Esophagus (tissue), 2 donors: ENCODE results near the gene EHD2. TPM values are rescaled to one million over a fixed set of nuclear protein-coding genes. Genes with fewer than 3 reads are reported as not detected.
"Not testable (repeated sequence)": the region's sequence is repeated elsewhere in the genome, so short reads cannot be mapped to it uniquely, and the experiment has no call there.

ENCODE experiments used
- H3K27ac ChIP-seq, 2 donors: one replicate each; pipeline ENCODE4 v1.5.1; 2013; ENCODE audit warnings: low read depth in 2 of 2, mild to moderate bottlenecking in 2 of 2, inconsistent platforms in 1 of 2, low read length in 1 of 2, moderate library complexity in 1 of 2
- H3K27me3 ChIP-seq, 2 donors: one replicate each; pipeline ENCODE4 v1.6.1; 2013; ENCODE audit warnings: low read length in 2 of 2, control low read depth in 1 of 2, mild to moderate bottlenecking in 1 of 2; ENCODE audit not compliant: insufficient read depth in 2 of 2, control insufficient read depth in 1 of 2
- H3K36me3 ChIP-seq, 2 donors: one replicate each; pipeline ENCODE4 v1.6.1; 2013; ENCODE audit warnings: low read length in 1 of 2; ENCODE audit not compliant: control insufficient read depth in 2 of 2, insufficient read depth in 2 of 2
- H3K4me1 ChIP-seq, 2 donors: one replicate each; pipeline ENCODE4 v1.6.1; 2013; ENCODE audit warnings: low read length in 1 of 2; ENCODE audit not compliant: control insufficient read depth in 2 of 2, insufficient read depth in 2 of 2
- H3K4me3 ChIP-seq, 2 donors: one replicate each; pipeline ENCODE4 v1.5.1; 2013; ENCODE audit warnings: low read length in 2 of 2, mild to moderate bottlenecking in 2 of 2, low read depth in 1 of 2, moderate library complexity in 1 of 2
- H3K9me3 ChIP-seq, 2 donors: one replicate each; pipeline ENCODE4 v1.6.1; 2013; ENCODE audit warnings: mild to moderate bottlenecking in 2 of 2, low read depth in 1 of 2, low read length in 1 of 2, moderate library complexity in 1 of 2; ENCODE audit not compliant: control insufficient read depth in 2 of 2, insufficient read depth in 1 of 2
- WGBS, 2 donors: extraction: QIAGEN DNeasy Blood & Tissue Kit; methylation state at CpG; one replicate each; pipeline ENCODE4 v1.1.7; 2013; 5-methylcytosine and 5-hydroxymethylcytosine counted together
- polyA plus RNA-seq, 2 donors: library from polyadenylated mRNA; stranded (reverse); fragments of 200-250 nt; gene quantifications; one replicate each; pipeline ENCODE4 v1.2.3, GENCODE V29; 2013
- donor health status: healthy with polysubstance abuse.
- donor health status: Bipolar disorder and iron deficiency.

The EHD2 gene
- polyA plus RNA-seq, 2 donors, result 22.4 to 27.4 TPM

DNA sequence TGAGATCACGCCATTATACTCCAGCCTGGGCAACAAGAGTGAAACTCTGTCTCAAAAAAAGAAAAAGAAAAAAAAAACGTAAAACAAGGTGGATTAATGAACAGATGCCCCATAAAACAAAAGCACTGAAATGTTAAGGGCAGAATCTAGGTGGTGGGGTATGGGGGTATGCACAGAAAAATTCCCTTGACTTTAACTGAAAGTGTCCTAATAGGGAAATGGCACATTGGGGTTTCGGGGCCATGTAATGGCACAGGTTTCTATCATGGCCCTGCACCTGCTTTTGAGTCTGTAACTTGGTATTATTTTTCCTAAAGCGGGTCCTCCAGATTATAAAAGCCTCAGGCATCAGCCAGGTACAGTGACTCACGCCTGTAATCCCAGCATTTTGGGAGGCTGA, 48.3 kb downstream of the EHD2 start:
- no peak overlapping the region for H3K4me3 ChIP-seq
- no peak overlapping the region for H3K27ac ChIP-seq
- peaks cover 5 to 15% of the 10 kb centered on the region in 2 donors for H3K36me3 ChIP-seq
- H3K4me1 ChIP-seq, result no peaks in the 10 kb centered on the region
- 51 to 61% methylated on average over 5 of the region's 5 CpGs for WGBS, 2 donors
- no peaks in the 10 kb centered on the region for H3K9me3 ChIP-seq
- H3K27me3 ChIP-seq, result no peaks in the 10 kb centered on the region

GRCh38 chr19:47762151-47762550, 48.9 kb downstream of the EHD2 start:
- Histone ChIP-seq H3K4me1 (no peaks in the 10 kb centered on the region), H3K4me3 (no peak overlapping the region), H3K27ac (no peak overlapping the region), H3K27me3 (no peaks in the 10 kb centered on the region), H3K36me3 (peaks cover 0 to 9% of the 10 kb centered on the region in 2 donors), H3K9me3 (no peaks in the 10 kb centered on the region)
- WGBS, 2 donors, result 55 to 78% methylated on average over 2 to 3 of the region's 3 CpGs

- H3K9me3 ChIP-seq, result no peaks in the 10 kb centered on the region
- H3K27ac ChIP-seq, result no peak overlapping the region
- H3K36me3 ChIP-seq, result peaks cover 0 to 3% of the 10 kb centered on the region in 2 donors
- no peaks in the 10 kb centered on the region for H3K27me3 ChIP-seq
- 71 to 77% methylated on average over 18 of the region's 18 CpGs for WGBS, 2 donors
- no peaks in the 10 kb centered on the region for H3K4me1 ChIP-seq
- H3K4me3 ChIP-seq, result no peak overlapping the region
Measured at GRCh38 chr19:47762615-47763308, 49.5 kb downstream of the EHD2 start.

GRCh38 chr19:47764705-47765104, 51.5 kb downstream of the EHD2 start:
- H3K36me3 ChIP-seq, H3K27me3 ChIP-seq, H3K4me1 ChIP-seq, H3K27ac ChIP-seq, H3K4me3 ChIP-seq, H3K9me3 ChIP-seq: not testable (repeated sequence)
- WGBS, 2 donors, result 77 to 81% methylated on average over 3 of the region's 3 CpGs

- H3K4me1 ChIP-seq, result no peaks in the 10 kb centered on the region
- 31 to 33% methylated on average over 17 to 19 of the region's 19 CpGs for WGBS, 2 donors
- no peaks in the 10 kb centered on the region for H3K9me3 ChIP-seq
- H3K27ac ChIP-seq, result no peak overlapping the region
- H3K4me3 ChIP-seq, result no peak overlapping the region
- H3K36me3 ChIP-seq, result no peaks in the 10 kb centered on the region
- no peaks in the 10 kb centered on the region for H3K27me3 ChIP-seq
Measured at GRCh38 chr19:47765523-47766358, 52.5 kb downstream of the EHD2 start.

DNA sequence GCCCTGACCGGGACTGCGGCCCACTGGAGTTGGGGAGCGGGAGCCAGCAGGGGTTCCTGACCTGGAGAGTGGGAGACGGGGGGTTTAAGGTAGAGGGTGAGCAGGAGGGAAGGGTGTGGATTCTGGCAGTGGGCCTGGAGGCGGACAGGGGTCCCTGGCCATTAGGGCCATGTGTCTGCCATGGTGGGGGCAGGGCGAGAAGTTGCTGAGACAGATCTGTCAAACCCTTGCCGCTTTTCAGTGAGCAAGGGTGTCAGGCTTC, 53.1 kb downstream of the EHD2 start:
- Histone ChIP-seq H3K4me3 (no peak overlapping the region), H3K9me3 (no peaks in the 10 kb centered on the region), H3K27me3 (no peaks in the 10 kb centered on the region), H3K27ac (no peak overlapping the region), H3K4me1 (no peaks in the 10 kb centered on the region), H3K36me3 (no peaks in the 10 kb centered on the region)
- 84% methylated on average over 7 of the region's 7 CpGs for WGBS, 2 donors

GRCh38 chr19:47766670-47767069, 53.4 kb downstream of the EHD2 start:
- Histone ChIP-seq H3K36me3 (no peaks in the 10 kb centered on the region), H3K4me3 (no peak overlapping the region), H3K4me1 (no peaks in the 10 kb centered on the region), H3K27ac (no peak overlapping the region), H3K27me3 (no peaks in the 10 kb centered on the region), H3K9me3 (no peaks in the 10 kb centered on the region)
- WGBS, 2 donors, result 78 to 86% methylated on average over 7 of the region's 7 CpGs

DNA sequence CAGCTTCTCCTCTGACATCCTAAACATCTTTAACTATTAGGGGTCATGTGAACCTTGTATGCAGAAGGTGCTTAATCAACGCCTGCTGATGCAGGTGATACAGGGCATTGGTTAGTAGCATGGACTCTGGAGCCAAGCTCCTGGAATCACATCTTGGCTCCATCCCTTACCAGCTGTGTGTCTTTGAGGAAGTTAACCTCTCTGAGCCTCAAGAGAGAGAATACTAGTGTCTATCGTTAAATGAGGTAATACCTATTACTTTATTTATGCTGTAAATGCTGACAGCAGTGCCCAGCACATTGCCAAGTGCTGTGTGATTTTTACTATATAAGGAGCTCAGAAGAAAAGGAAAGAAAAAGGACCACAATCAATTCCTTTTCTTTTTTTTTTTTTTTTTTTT, 54.1 kb downstream of the EHD2 start:
- Histone ChIP-seq H3K4me3 (no peak overlapping the region), H3K27ac (no peak overlapping the region), H3K4me1 (no peaks in the 10 kb centered on the region), H3K36me3 (no peaks in the 10 kb centered on the region), H3K9me3 (no peaks in the 10 kb centered on the region), H3K27me3 (no peaks in the 10 kb centered on the region)
- WGBS, 2 donors, result 35 to 42% methylated on average over 2 of the region's 2 CpGs

- H3K27ac ChIP-seq, result no peak overlapping the region
- WGBS, 2 donors, result 86 to 88% methylated on average over 2 of the region's 2 CpGs
- no peaks in the 10 kb centered on the region for H3K4me1 ChIP-seq
- no peaks in the 10 kb centered on the region for H3K27me3 ChIP-seq
- H3K36me3 ChIP-seq, result no peaks in the 10 kb centered on the region
- H3K9me3 ChIP-seq, result no peaks in the 10 kb centered on the region
- H3K4me3 ChIP-seq, result no peak overlapping the region
Measured at GRCh38 chr19:47768604-47769003, 55.4 kb downstream of the EHD2 start.

DNA sequence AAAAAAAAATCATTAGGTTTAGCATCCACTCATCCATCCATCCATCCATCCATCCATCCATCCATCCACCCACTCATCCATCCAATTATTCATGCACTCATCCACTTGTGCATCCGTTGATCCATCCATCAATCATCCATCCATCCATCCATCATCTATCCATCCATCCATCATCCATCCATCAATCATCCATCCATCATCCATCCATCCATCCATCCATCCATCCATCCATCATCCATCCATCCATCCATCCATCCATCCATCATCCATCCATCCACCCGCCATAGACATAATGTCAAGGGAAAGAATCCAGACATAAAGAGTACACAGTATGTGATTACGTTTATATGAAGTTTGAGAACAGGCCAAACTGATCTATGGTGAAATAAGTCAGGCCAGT, 56.3 kb downstream of the EHD2 start:
- H3K27me3 ChIP-seq, result no peaks in the 10 kb centered on the region
- H3K27ac ChIP-seq, result no peak overlapping the region
- H3K4me3 ChIP-seq, result no peak overlapping the region
- H3K36me3 ChIP-seq, result no peaks in the 10 kb centered on the region
- H3K4me1 ChIP-seq, result no peaks in the 10 kb centered on the region
- 78 to 79% methylated on average over 3 of the region's 3 CpGs for WGBS, 2 donors
- H3K9me3 ChIP-seq, result no peaks in the 10 kb centered on the region
